Mesenchymal stem cell (in vitro differentiated cells and primary cell): Measurements from ENCODE around the gene HAX1. TPM values are rescaled to one million over a fixed set of nuclear protein-coding genes. Genes with fewer than 3 reads are reported as not detected.

Experiments
- DNase-seq: peaks from one replicate; pipeline ENCODE4 v3.0.0-alpha.2; 2013
- H2AFZ ChIP-seq: one replicate; pipeline ENCODE4 v1.6.1; 2013; ENCODE audit warnings: low read depth, mild to moderate bottlenecking, control low read depth, inconsistent platforms, low read length, moderate library complexity
- H2AK5ac ChIP-seq: 2 replicates; pipeline ENCODE4 v1.6.1; 2013; ENCODE audit warnings: low read length, moderate library complexity, mild to moderate bottlenecking, inconsistent platforms; ENCODE audit not compliant: severe bottlenecking
- H2BK120ac ChIP-seq: one replicate; pipeline ENCODE4 v1.6.1; 2013; ENCODE audit warnings: low read depth, mild to moderate bottlenecking, inconsistent platforms, low read length, moderate library complexity
- H2BK12ac ChIP-seq, 2 experiments: one replicate each; pipeline ENCODE4 v1.6.1; 2013; ENCODE audit warnings: inconsistent platforms in 2 of 2, low read length in 2 of 2, mild to moderate bottlenecking in 2 of 2, moderate library complexity in 2 of 2, control low read depth in 1 of 2
- H2BK15ac ChIP-seq: one replicate; pipeline ENCODE4 v1.6.1; 2013; ENCODE audit warnings: mild to moderate bottlenecking, low read depth, inconsistent platforms; ENCODE audit not compliant: poor library complexity, severe bottlenecking
- H2BK5ac ChIP-seq: 2 replicates; pipeline ENCODE4 v1.6.1; 2013; ENCODE audit warnings: low read depth, mild to moderate bottlenecking, low read length, control low read depth, inconsistent platforms; ENCODE audit not compliant: poor library complexity, severe bottlenecking
- H3K14ac ChIP-seq, 2 experiments: one replicate each; pipeline ENCODE4 v1.6.1; 2013; ENCODE audit warnings: inconsistent platforms in 2 of 2, low read length in 2 of 2, control low read depth in 1 of 2, mild to moderate bottlenecking in 1 of 2, moderate library complexity in 1 of 2
- H3K18ac ChIP-seq, 2 experiments: one replicate each; pipeline ENCODE4 v1.6.1; 2013; ENCODE audit warnings: inconsistent platforms in 2 of 2, low read length in 2 of 2, control low read depth in 1 of 2, low read depth in 1 of 2, mild to moderate bottlenecking in 1 of 2
- H3K23ac ChIP-seq, 2 experiments: one replicate each; pipeline ENCODE4 v1.6.1; 2013; ENCODE audit warnings: inconsistent platforms in 2 of 2, low read length in 2 of 2, mild to moderate bottlenecking in 2 of 2, moderate library complexity in 2 of 2, control low read depth in 1 of 2
- H3K27ac ChIP-seq: 2 replicates; pipeline ENCODE4 v1.5.1; 2013; ENCODE audit warnings: mild to moderate bottlenecking, moderate library complexity, low read length, control low read depth, inconsistent platforms; ENCODE audit not compliant: poor library complexity, severe bottlenecking
- H3K27me3 ChIP-seq, 2 experiments: 2 replicates each; pipeline versions ENCODE4 v1.6.1 to v1.7.0; 2013; ENCODE audit warnings: low read length in 2 of 2, mild to moderate bottlenecking in 2 of 2, moderate library complexity in 2 of 2, control low read depth in 1 of 2, inconsistent platforms in 1 of 2; ENCODE audit not compliant: control insufficient read depth in 1 of 2, insufficient read depth in 1 of 2
- H3K36me3 ChIP-seq, 2 experiments: 2 replicates each; pipeline versions ENCODE4 v1.6.1 to v1.7.0; 2013; ENCODE audit warnings: low read length in 2 of 2, control low read depth in 1 of 2, inconsistent platforms in 1 of 2, low read depth in 1 of 2, mild to moderate bottlenecking in 1 of 2; ENCODE audit not compliant: insufficient read depth in 2 of 2, control insufficient read depth in 1 of 2
- H3K4ac ChIP-seq, 2 experiments: one replicate each; pipeline ENCODE4 v1.6.1; 2013; ENCODE audit warnings: inconsistent platforms in 2 of 2, low read length in 2 of 2, mild to moderate bottlenecking in 2 of 2, moderate library complexity in 2 of 2, control low read depth in 1 of 2, low read depth in 1 of 2
- H3K4me1 ChIP-seq: 2 replicates; pipeline ENCODE4 v1.6.1; 2013; ENCODE audit warnings: low read depth, low read length, control low read depth; ENCODE audit not compliant: control insufficient read depth, insufficient read depth
- H3K4me2 ChIP-seq: 2 replicates; pipeline ENCODE4 v1.6.1; 2013; ENCODE audit warnings: low read length, mild to moderate bottlenecking, inconsistent platforms; ENCODE audit not compliant: poor library complexity, severe bottlenecking
- H3K4me3 ChIP-seq, 2 experiments: 2 replicates each; pipeline versions ENCODE4 v1.5.1 to v1.7.0; 2013; ENCODE audit warnings: low read length in 2 of 2, mild to moderate bottlenecking in 2 of 2, control low read depth in 1 of 2, low read depth in 1 of 2; ENCODE audit not compliant: insufficient read depth in 1 of 2
- H3K79me1 ChIP-seq: replicated peaks from 2 replicates; pipeline ENCODE4 v1.6.1; 2013; ENCODE audit warnings: mild to moderate bottlenecking, control low read depth, low read length, inconsistent platforms; ENCODE audit not compliant: poor library complexity, severe bottlenecking
- H3K9ac ChIP-seq: 2 replicates; pipeline ENCODE4 v1.7.0; 2013; ENCODE audit warnings: mild to moderate bottlenecking, low read length, moderate library complexity
- H3K9me3 ChIP-seq: 2 replicates; pipeline ENCODE4 v1.7.0; 2013; ENCODE audit warnings: mild to moderate bottlenecking, low read length; ENCODE audit not compliant: control insufficient read depth
- H4K8ac ChIP-seq: one replicate; pipeline ENCODE4 v1.6.1; 2013; ENCODE audit warnings: inconsistent platforms, mild to moderate bottlenecking, low read length, moderate library complexity
- H4K91ac ChIP-seq: one replicate; pipeline ENCODE4 v1.6.1; 2013; ENCODE audit warnings: mild to moderate bottlenecking, low read length, inconsistent platforms
- WGBS: methylation state at CpG from one replicate; pipeline ENCODE4 v1.1.7; 2013; ENCODE audit warnings: mixed read lengths; 5-methylcytosine and 5-hydroxymethylcytosine counted together
- small RNA-seq: library from polyadenylated mRNA; stranded (forward); fragments of <200 nt; extraction: miRNeasy Mini kit (QIAGEN cat#:217004); gene quantifications from one replicate; pipeline ENCODE3, GENCODE V24; 2013; ENCODE audit warnings: low read depth

The HAX1 gene

GRCh38 chr1:154324669-154325582 lies 52.5 kb downstream of the HAX1 start, which contains the start of gene ATP8B2:
TSS of gene ATP8B2 (plus strand) at chr1:154325525. CDS start at chr1:154328142, 2,617 bp downstream.
- Histone ChIP-seq H2AFZ (peak within 1 kb of the TSS; percentile 95), H2AK5ac (no peak within 1 kb of the TSS), H2BK15ac (peak within 1 kb of the TSS; percentile 86), H3K23ac (peak within 1 kb of the TSS in 1 of 2 experiments; percentile 99), H3K18ac (peak within 1 kb of the TSS; percentile 73 to 97), H3K27me3 (peaks cover 16 to 24% of the 10 kb centered on the region in 2 experiments), H3K4ac (peak within 1 kb of the TSS; percentile 40 to 93), H4K91ac (peak within 1 kb of the TSS; percentile 85), H4K8ac (peak within 1 kb of the TSS; percentile 68), H3K27ac (peak within 1 kb of the TSS; percentile 56), H3K4me3 (peak within 1 kb of the TSS; percentile 78 to 96), H2BK12ac (peak within 1 kb of the TSS in 1 of 2 experiments; percentile 86), H3K4me2 (peak within 1 kb of the TSS; percentile 94), H3K79me1 (peaks cover 13% of the 10 kb centered on the region), H3K36me3 (peaks cover 0 to 5% of the 10 kb centered on the region in 2 experiments), H2BK5ac (no peak within 1 kb of the TSS), H3K14ac (peak within 1 kb of the TSS in 1 of 2 experiments; percentile 97), H2BK120ac (peak within 1 kb of the TSS; percentile 68), H3K4me1 (peaks cover 33% of the 10 kb centered on the region), H3K9ac (peak within 1 kb of the TSS; percentile 100), H3K9me3 (no peaks in the 10 kb centered on the region)
- peak; percentile 81 for DNase-seq
- 2% methylated on average over 39 of the region's 56 CpGs for WGBS

Small RNAs within 50 kb of the gene (small RNA-seq; reads per million reads assigned to genes)
- gene RF00273 (not detected), gene RNU6-121P (not detected), gene RNU6-239P (not detected), gene SNORA58B (not detected)
